ENCODE measurements around the gene TRMT2A.

Gene TRMT2A

GRCh38 chr22:20139391-20140106 lies 22.5 kb upstream of the TRMT2A start:
- Histone ChIP-seq H3K9ac (no peak overlapping the region), H3K27ac (no peak overlapping the region), H3K4me1 (ENCODE audit: low read depth, poor library complexity, severe bottlenecking) (no peaks in the 10 kb centered on the region), H3K4me3 (IDR thresholded peaks at IDR 0.05; ENCODE audit: insufficient read depth, low read depth, low read length) (no peak overlapping the region), H3K27me3 (ENCODE audit: insufficient read depth, low read depth) (no peaks in the 10 kb centered on the region), H4K20me1 (ENCODE audit: insufficient read depth) (no peaks in the 10 kb centered on the region), H3K4me2 (no peak overlapping the region), H3K36me3 (ENCODE audit: insufficient read depth) (no peaks in the 10 kb centered on the region), H3K79me2 (ENCODE audit: insufficient read depth, low read depth) (no peaks in the 10 kb centered on the region), H2AFZ (ENCODE audit: low read depth) (no peak overlapping the region)
- no peak for TF ChIP-seq CTCF (conservative IDR thresholded peaks at IDR 0.05; ENCODE audit: low read depth, low read length)

- Histone ChIP-seq H2AFZ (ENCODE audit: low read depth) (no peak overlapping the region), H3K36me3 (ENCODE audit: insufficient read depth) (no peaks in the 10 kb centered on the region), H4K20me1 (ENCODE audit: insufficient read depth) (no peaks in the 10 kb centered on the region), H3K27me3 (ENCODE audit: insufficient read depth, low read depth) (no peaks in the 10 kb centered on the region), H3K9ac (no peak overlapping the region), H3K79me2 (ENCODE audit: insufficient read depth, low read depth) (no peaks in the 10 kb centered on the region), H3K4me3 (IDR thresholded peaks at IDR 0.05; ENCODE audit: insufficient read depth, low read depth, low read length) (no peak overlapping the region), H3K27ac (no peak overlapping the region), H3K4me2 (no peak overlapping the region), H3K4me1 (ENCODE audit: low read depth, poor library complexity, severe bottlenecking) (no peaks in the 10 kb centered on the region)
- no peak for TF ChIP-seq CTCF (conservative IDR thresholded peaks at IDR 0.05; ENCODE audit: low read depth, low read length)
These were observed 21.8 kb upstream of the TRMT2A start for GRCh38 chr22:20138868-20139267.

- no peaks in the 10 kb centered on the region for H3K36me3 ChIP-seq (ENCODE audit: insufficient read depth)
- no peak overlapping the region for H3K9ac ChIP-seq
- no peak overlapping the region for H2AFZ ChIP-seq (ENCODE audit: low read depth)
- no peak overlapping the region for H3K27ac ChIP-seq
- TF ChIP-seq CTCF (conservative IDR thresholded peaks at IDR 0.05; ENCODE audit: low read depth, low read length) = no peak
- no peaks in the 10 kb centered on the region for H4K20me1 ChIP-seq (ENCODE audit: insufficient read depth)
- no peaks in the 10 kb centered on the region for H3K4me1 ChIP-seq (ENCODE audit: low read depth, poor library complexity, severe bottlenecking)
- H3K79me2 ChIP-seq (ENCODE audit: insufficient read depth, low read depth) = no peaks in the 10 kb centered on the region
- no peak overlapping the region for H3K4me3 ChIP-seq (IDR thresholded peaks at IDR 0.05; ENCODE audit: insufficient read depth, low read depth, low read length)
- no peak overlapping the region for H3K4me2 ChIP-seq
- no peaks in the 10 kb centered on the region for H3K27me3 ChIP-seq (ENCODE audit: insufficient read depth, low read depth)
These were observed 21.4 kb upstream of the TRMT2A start for GRCh38 chr22:20138417-20138738.

GRCh38 chr22:20137671-20138416 lies 20.8 kb upstream of the TRMT2A start:
- Histone ChIP-seq H3K36me3 (ENCODE audit: insufficient read depth) (no peaks in the 10 kb centered on the region), H4K20me1 (ENCODE audit: insufficient read depth) (no peaks in the 10 kb centered on the region), H3K27ac (no peak overlapping the region), H3K4me2 (no peak overlapping the region), H3K79me2 (ENCODE audit: insufficient read depth, low read depth) (peaks cover 1% of the 10 kb centered on the region; the same call in 1 of the 2 replicates), H3K4me3 (IDR thresholded peaks at IDR 0.05; ENCODE audit: insufficient read depth, low read depth, low read length) (no peak overlapping the region), H3K9ac (no peak overlapping the region), H3K4me1 (ENCODE audit: low read depth, poor library complexity, severe bottlenecking) (no peaks in the 10 kb centered on the region), H2AFZ (ENCODE audit: low read depth) (no peak overlapping the region), H3K27me3 (ENCODE audit: insufficient read depth, low read depth) (no peaks in the 10 kb centered on the region)
- no peak for TF ChIP-seq CTCF (conservative IDR thresholded peaks at IDR 0.05; ENCODE audit: low read depth, low read length)

Measured in KMS-11 (cell line).